HG03108 (cell line): ENCODE measurements around the gene ATP8A1.
A peak's percentile ranks its signal among the peaks of the same experiment; 100 is the strongest.

Experiments
- ATAC-seq: cut with Tn5 transposase; IDR thresholded peaks from one replicate; pipeline ENCODE4 v1.9.1; 2021; ENCODE audit warnings: moderate library complexity; ENCODE audit not compliant: unreplicated experiment

The ATP8A1 gene

DNA sequence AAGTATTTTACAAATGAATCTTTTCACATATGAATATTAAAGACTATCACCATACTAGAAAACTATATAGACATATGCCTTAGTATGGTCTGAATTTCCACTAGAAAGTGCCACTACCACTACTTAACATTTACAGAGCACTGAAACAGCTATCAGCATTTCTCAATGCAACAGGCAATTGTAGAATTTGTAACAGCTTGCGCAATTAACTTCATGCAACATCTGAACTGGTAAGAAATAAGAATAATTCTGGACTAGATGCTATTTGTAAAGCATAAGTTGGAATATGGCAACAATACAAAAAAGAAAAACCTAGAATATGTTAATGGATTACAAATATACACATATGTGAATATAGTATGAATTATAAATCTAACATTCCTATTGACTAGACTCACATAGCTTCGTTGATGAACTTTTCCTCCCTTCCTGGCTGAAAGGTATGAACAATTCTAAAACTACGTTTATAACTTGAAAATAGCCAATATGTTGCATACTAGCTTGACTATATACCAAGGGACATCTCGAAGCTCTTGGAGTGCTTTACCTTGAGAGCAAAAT lies 82.0 kb downstream of the ATP8A1 start:
- no peak for ATAC-seq

DNA sequence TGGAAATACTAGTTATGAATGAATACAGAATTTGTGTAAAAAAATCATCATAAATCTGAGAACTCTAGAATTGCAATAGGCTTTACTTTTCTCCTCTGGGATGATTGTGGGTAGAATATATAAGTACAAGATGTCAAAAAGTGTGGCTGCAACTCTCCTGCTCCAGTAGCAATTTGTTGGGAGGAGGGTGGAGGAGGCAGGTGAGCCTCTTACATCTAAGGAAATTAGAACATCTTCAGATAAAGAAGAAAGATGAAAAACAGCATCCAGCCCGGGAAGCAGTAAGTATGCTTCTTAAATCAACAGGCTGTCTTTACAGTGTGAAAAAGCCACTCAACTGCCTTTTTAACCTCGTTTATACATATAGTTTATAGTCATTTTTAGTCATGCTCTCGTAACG lies 83.7 kb downstream of the ATP8A1 start:
- no peak for ATAC-seq

GRCh38 chr4:42570221-42570620 lies 86.7 kb downstream of the ATP8A1 start:
- ATAC-seq: no peak

- ATAC-seq: peak; percentile 96
Measured at GRCh38 chr4:42568610-42569207, 88.2 kb downstream of the ATP8A1 start.

- ATAC-seq: no peak
Measured at GRCh38 chr4:42566835-42567234, 90.1 kb downstream of the ATP8A1 start.

- no peak for ATAC-seq
Measured at GRCh38 chr4:42562016-42562415, 94.9 kb downstream of the ATP8A1 start.

- ATAC-seq: no peak
Measured at GRCh38 chr4:42561031-42561430, 95.9 kb downstream of the ATP8A1 start.

DNA sequence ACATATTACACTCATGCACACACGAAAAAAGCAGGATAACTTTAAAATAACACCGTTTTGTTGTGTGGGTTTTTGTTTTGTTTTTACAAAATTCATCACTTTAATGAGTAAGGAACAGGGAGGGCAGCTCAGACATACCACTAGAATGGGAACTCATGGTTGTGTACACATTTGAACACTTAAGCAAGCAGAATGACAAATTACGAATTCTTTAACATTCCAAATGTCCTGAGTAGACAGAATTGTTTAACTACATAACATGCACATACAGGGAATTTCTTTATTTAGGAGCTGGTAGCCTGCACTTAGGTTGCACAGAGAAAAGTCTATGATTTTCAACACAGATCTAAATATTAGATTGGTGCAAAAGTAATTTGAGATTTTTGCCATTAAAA lies 96.4 kb downstream of the ATP8A1 start:
- ATAC-seq: no peak

GRCh38 chr4:42558156-42558555 lies 98.7 kb downstream of the ATP8A1 start:
- ATAC-seq: no peak

GRCh38 chr4:42555828-42556227 lies 101.1 kb downstream of the ATP8A1 start:
- no peak for ATAC-seq

DNA sequence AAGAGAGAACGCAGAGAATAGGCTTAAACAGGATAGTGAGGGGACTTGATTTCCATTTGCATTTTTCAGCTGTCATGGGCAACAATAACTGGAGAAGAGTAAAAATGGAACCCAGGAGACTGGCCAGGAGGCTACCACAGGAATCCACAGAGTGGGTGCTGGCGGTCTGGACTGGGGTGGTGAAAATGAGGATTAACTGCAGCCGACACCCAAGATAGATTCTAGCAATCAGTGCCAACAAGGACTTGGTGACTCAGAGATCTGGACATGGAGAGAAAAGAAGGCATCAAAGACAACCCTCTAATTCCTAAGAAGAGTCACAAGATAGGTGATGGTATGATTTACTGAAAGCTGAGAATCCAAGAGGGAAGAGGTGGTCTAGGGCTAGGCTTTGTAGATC lies 102.8 kb downstream of the ATP8A1 start:
- no peak for ATAC-seq

- no peak for ATAC-seq
Measured at GRCh38 chr4:42549896-42550295, 107.0 kb downstream of the ATP8A1 start.

GRCh38 chr4:42547805-42548204 lies 109.1 kb downstream of the ATP8A1 start:
- no peak for ATAC-seq

DNA sequence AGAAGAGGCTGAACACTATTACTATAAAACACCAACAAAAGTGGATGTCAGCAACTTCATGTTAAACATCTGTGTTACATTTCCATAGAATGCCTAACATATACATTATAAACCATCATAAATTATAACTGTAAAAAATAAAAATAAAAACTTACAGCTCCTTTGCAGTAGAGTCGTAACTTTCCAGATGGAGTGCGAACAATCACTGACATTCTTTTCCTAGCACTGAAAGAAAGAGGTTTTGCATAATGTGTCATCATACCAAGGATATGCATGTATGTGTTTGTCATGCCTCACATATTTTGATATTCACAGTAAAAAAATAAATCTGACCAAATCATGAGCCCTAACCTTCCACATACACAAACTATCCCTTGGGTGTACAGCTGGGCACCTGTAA lies 113.1 kb downstream of the ATP8A1 start:
- no peak for ATAC-seq

DNA sequence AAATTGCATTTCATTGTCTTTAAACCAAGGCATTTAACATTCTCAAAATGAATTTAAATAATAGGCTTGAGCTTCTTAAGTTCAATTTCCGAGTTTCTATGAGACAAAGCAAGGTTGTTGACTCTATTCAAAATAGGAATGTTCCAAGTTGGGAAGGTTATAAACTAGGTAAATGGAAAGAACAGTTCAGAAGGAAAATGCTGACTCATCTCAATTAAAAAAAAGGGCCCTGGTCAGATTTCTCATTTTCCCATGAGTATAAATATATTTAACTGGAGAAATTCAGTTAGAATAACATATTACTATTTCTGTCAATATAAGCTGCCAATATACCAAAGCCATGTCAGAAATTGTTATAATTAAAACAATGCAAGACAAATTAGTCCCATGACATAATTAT lies 113.8 kb downstream of the ATP8A1 start:
- no peak for ATAC-seq

- no peak for ATAC-seq
Measured at GRCh38 chr4:42541647-42542046, 115.3 kb downstream of the ATP8A1 start.

DNA sequence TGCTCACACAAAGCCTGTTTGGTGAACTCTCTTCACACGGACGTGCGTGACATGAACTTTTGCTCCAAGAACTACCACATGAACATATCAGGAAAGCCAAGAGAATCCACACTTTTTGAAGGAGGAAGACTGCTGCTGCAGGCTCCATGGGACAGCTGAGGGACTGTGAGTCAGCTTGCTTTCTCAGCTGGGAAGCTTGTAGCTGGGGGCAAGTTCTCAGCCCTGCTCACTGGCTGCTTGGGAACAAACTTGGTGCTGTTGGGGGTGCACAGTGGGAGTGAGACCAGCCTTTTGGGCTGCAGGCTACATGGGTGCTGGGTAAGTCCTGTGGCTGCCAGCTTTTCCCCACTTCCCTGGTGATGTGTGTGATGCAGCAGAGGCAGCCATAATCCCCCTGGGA lies 123.9 kb downstream of the ATP8A1 start:
- ATAC-seq: no peak

GRCh38 chr4:42531341-42532030 lies 125.4 kb downstream of the ATP8A1 start:
- no peak for ATAC-seq

- ATAC-seq: no peak
Measured at GRCh38 chr4:42523066-42523718, 133.7 kb downstream of the ATP8A1 start.

- ATAC-seq: no peak
Measured at GRCh38 chr4:42519803-42520417, 137.0 kb downstream of the ATP8A1 start.

DNA sequence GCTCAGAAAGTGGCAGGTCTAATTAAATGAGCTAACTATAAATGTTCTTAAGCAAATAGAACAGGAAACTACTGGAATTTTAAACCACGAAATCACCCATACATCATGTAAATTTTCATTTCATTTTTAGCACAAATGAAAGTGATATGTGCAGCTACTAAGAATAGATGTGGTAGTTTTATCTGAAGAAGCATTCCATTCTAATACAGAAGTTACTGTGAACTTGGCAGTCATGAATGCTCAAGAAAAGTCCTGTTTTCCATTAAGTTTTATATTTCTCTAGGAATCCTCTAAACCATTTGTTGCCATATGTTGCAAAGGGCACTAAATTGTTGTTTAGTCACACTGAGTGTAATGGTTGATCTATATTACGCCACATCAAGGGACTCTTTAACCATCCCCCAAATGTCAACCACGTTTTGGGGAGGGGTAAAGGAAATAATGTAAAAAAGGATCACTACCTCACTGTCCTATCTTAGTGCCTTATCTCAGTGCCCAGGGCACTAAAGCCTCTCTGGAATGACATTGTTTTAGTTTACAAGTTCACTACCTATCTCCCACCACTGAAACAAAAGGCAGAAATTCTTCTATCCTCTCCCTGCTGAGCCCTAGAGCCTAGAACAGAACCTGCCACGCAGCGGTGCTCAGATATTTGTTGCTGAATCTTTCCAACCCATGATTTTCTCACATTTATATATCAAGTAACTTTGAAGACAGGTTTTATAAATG lies 141.6 kb downstream of the ATP8A1 start:
- ATAC-seq: no peak
